ENCODE results near the gene OR51B4. TPM values are rescaled to one million over a fixed set of nuclear protein-coding genes. Genes with fewer than 3 reads are reported as not detected.

Gene OR51B4
- total and polyA plus RNA-seq, 2 experiments from 2014 or later, result not detected

DNA sequence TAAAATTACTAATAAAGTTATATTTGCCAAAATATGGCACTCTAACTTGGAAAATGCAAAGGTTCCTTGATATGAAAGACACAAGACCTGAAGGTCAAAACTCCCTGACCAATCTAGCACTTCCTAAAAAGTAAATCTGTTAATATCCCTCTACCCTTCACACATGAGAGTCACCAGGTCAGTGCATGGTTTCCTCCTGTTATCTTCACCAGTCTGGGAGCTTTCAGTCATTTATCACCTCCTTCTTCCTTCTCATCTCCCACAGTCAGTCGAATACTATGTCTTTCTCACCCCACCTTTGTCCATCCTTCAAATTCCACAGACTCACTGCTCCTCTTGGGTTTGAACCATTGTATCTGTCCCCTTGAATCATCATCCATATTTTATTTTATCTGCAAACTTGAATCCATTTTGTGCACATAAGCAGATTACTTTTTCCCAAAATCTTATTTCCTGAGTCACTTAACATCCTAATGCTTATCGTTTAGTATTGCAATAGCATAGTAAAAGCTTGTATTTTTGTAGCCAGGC is 34.6 kb downstream of the OR51B4 start (continued):
- TF ChIP-seq, protein P1, sequence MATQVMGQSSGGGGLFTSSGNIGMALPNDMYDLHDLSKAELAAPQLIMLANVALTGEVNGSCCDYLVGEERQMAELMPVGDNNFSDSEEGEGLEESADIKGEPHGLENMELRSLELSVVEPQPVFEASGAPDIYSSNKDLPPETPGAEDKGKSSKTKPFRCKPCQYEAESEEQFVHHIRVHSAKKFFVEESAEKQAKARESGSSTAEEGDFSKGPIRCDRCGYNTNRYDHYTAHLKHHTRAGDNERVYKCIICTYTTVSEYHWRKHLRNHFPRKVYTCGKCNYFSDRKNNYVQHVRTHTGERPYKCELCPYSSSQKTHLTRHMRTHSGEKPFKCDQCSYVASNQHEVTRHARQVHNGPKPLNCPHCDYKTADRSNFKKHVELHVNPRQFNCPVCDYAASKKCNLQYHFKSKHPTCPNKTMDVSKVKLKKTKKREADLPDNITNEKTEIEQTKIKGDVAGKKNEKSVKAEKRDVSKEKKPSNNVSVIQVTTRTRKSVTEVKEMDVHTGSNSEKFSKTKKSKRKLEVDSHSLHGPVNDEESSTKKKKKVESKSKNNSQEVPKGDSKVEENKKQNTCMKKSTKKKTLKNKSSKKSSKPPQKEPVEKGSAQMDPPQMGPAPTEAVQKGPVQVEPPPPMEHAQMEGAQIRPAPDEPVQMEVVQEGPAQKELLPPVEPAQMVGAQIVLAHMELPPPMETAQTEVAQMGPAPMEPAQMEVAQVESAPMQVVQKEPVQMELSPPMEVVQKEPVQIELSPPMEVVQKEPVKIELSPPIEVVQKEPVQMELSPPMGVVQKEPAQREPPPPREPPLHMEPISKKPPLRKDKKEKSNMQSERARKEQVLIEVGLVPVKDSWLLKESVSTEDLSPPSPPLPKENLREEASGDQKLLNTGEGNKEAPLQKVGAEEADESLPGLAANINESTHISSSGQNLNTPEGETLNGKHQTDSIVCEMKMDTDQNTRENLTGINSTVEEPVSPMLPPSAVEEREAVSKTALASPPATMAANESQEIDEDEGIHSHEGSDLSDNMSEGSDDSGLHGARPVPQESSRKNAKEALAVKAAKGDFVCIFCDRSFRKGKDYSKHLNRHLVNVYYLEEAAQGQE (IDR thresholded peaks at IDR 0.05; ENCODE audit: unreplicated experiment), result no peak

DNA sequence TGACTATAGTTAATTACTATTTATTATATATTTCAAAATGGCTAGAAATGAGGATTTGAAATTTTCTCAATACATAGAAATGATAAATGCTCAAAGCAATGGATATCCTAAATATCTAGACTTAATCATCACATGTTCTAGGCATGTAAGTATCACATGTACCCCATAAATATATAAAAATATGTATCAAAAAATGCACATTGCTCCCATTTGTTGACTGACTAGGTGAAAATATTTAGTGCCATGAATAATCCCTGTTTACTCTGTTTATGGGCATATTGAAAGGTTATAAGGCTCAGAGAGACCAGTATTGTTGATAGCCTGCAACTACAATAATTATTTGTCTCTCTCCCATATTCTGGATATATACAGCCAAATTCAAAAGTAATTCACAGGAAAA is 35.1 kb downstream of the OR51B4 start:
- Mint-ChIP-seq H3K27ac (no peak overlapping the region), H3K9me3 (peaks cover 4% of the 10 kb centered on the region; the same call in 2 of the 3 replicates), H3K4me3 (no peak overlapping the region), H3K36me3 (ENCODE audit: low read depth) (no peaks in the 10 kb centered on the region), H3K27me3 (ENCODE audit: insufficient read depth, low read depth, poor library complexity) (peaks cover 2% of the 10 kb centered on the region), H3K4me1 (peaks cover 5% of the 10 kb centered on the region; the same call in 2 of the 3 replicates)
- Histone ChIP-seq H4K20me1 (replicated peaks; ENCODE audit: insufficient read depth) (no peaks in the 10 kb centered on the region), H3K79me2 (replicated peaks; ENCODE audit: insufficient read depth) (no peaks in the 10 kb centered on the region), H3K9me2 (ENCODE audit: insufficient read depth) (no peaks in the 10 kb centered on the region), H3K4me3 (no peak overlapping the region), H3K4me1 (ENCODE audit: insufficient read depth) (no peaks in the 10 kb centered on the region), H3F3A (replicated peaks; ENCODE audit: low read depth) (no peaks in the 10 kb centered on the region), H3K27me3 (ENCODE audit: insufficient read depth) (no peaks in the 10 kb centered on the region), H2AFZ (no peak overlapping the region), H3K27ac (ENCODE audit: low read depth) (no peak overlapping the region), H3K4me2 (no peak overlapping the region), H3K36me3 (ENCODE audit: insufficient read depth) (no peaks in the 10 kb centered on the region)
- ATAC-seq (no peak), DNase-seq (ENCODE audit: low spot score) (no peak)
- TF ChIP-seq STAT1 (IDR thresholded peaks at IDR 0.05; ENCODE audit: unreplicated experiment) (no peak), ZNF114 (CRISPR knock-in tag; IDR thresholded peaks at IDR 0.05) (no peak), ZNF331 (CRISPR knock-in tag; IDR thresholded peaks at IDR 0.05; ENCODE audit: low read depth) (no peak), POLR2AphosphoS5 (IDR thresholded peaks at IDR 0.05; ENCODE audit: low read depth) (no peak)
- TF ChIP-seq, protein P2, sequence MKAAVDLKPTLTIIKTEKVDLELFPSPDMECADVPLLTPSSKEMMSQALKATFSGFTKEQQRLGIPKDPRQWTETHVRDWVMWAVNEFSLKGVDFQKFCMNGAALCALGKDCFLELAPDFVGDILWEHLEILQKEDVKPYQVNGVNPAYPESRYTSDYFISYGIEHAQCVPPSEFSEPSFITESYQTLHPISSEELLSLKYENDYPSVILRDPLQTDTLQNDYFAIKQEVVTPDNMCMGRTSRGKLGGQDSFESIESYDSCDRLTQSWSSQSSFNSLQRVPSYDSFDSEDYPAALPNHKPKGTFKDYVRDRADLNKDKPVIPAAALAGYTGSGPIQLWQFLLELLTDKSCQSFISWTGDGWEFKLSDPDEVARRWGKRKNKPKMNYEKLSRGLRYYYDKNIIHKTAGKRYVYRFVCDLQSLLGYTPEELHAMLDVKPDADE (IDR thresholded peaks at IDR 0.05), result no peak
- TF ChIP-seq, protein P3, sequence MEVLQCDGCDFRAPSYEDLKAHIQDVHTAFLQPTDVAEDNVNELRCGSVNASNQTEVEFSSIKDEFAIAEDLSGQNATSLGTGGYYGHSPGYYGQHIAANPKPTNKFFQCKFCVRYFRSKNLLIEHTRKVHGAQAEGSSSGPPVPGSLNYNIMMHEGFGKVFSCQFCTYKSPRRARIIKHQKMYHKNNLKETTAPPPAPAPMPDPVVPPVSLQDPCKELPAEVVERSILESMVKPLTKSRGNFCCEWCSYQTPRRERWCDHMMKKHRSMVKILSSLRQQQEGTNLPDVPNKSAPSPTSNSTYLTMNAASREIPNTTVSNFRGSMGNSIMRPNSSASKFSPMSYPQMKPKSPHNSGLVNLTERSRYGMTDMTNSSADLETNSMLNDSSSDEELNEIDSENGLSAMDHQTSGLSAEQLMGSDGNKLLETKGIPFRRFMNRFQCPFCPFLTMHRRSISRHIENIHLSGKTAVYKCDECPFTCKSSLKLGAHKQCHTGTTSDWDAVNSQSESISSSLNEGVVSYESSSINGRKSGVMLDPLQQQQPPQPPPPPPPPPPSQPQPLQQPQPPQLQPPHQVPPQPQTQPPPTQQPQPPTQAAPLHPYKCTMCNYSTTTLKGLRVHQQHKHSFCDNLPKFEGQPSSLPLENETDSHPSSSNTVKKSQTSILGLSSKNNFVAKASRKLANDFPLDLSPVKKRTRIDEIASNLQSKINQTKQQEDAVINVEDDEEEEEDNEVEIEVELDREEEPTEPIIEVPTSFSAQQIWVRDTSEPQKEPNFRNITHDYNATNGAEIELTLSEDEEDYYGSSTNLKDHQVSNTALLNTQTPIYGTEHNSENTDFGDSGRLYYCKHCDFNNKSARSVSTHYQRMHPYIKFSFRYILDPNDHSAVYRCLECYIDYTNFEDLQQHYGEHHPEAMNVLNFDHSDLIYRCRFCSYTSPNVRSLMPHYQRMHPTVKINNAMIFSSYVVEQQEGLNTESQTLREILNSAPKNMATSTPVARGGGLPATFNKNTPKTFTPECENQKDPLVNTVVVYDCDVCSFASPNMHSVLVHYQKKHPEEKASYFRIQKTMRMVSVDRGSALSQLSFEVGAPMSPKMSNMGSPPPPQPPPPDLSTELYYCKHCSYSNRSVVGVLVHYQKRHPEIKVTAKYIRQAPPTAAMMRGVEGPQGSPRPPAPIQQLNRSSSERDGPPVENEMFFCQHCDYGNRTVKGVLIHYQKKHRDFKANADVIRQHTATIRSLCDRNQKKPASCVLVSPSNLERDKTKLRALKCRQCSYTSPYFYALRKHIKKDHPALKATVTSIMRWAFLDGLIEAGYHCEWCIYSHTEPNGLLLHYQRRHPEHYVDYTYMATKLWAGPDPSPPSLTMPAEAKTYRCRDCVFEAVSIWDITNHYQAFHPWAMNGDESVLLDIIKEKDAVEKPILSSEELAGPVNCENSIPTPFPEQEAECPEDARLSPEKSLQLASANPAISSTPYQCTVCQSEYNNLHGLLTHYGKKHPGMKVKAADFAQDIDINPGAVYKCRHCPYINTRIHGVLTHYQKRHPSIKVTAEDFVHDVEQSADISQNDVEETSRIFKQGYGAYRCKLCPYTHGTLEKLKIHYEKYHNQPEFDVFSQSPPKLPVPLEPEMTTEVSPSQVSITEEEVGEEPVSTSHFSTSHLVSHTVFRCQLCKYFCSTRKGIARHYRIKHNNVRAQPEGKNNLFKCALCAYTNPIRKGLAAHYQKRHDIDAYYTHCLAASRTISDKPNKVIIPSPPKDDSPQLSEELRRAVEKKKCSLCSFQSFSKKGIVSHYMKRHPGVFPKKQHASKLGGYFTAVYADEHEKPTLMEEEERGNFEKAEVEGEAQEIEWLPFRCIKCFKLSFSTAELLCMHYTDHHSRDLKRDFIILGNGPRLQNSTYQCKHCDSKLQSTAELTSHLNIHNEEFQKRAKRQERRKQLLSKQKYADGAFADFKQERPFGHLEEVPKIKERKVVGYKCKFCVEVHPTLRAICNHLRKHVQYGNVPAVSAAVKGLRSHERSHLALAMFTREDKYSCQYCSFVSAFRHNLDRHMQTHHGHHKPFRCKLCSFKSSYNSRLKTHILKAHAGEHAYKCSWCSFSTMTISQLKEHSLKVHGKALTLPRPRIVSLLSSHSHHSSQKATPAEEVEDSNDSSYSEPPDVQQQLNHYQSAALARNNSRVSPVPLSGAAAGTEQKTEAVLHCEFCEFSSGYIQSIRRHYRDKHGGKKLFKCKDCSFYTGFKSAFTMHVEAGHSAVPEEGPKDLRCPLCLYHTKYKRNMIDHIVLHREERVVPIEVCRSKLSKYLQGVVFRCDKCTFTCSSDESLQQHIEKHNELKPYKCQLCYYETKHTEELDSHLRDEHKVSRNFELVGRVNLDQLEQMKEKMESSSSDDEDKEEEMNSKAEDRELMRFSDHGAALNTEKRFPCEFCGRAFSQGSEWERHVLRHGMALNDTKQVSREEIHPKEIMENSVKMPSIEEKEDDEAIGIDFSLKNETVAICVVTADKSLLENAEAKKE (CRISPR knock-in tag; IDR thresholded peaks at IDR 0.05), result no peak
- TF ChIP-seq, protein P4, sequence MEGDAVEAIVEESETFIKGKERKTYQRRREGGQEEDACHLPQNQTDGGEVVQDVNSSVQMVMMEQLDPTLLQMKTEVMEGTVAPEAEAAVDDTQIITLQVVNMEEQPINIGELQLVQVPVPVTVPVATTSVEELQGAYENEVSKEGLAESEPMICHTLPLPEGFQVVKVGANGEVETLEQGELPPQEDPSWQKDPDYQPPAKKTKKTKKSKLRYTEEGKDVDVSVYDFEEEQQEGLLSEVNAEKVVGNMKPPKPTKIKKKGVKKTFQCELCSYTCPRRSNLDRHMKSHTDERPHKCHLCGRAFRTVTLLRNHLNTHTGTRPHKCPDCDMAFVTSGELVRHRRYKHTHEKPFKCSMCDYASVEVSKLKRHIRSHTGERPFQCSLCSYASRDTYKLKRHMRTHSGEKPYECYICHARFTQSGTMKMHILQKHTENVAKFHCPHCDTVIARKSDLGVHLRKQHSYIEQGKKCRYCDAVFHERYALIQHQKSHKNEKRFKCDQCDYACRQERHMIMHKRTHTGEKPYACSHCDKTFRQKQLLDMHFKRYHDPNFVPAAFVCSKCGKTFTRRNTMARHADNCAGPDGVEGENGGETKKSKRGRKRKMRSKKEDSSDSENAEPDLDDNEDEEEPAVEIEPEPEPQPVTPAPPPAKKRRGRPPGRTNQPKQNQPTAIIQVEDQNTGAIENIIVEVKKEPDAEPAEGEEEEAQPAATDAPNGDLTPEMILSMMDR (conservative IDR thresholded peaks at IDR 0.05; ENCODE audit: low read depth in 2 of 2), result no peak
- TF ChIP-seq, protein P1 (IDR thresholded peaks at IDR 0.05; ENCODE audit: unreplicated experiment), result no peak
